Stomach (tissue), 4 donors: ENCODE data around the gene OBSCN.

Experiments used
- EP300 ChIP-seq: sonication (generic); formaldehyde crosslinking; IDR thresholded peaks from one replicate; pipeline ENCODE4 v1.6.1; 2017; ENCODE audit warnings: antibody characterized with exemption
- POLR2A ChIP-seq, 4 donors: fragments of 450-650 bp; IDR thresholded peaks; one replicate each; pipeline ENCODE4 v1.6.1; 2016; ENCODE audit warnings: antibody characterized with exemption in 4 of 4, control low read depth in 2 of 4, mild to moderate bottlenecking in 1 of 4, moderate library complexity in 1 of 4
- TF ChIP-seq, protein P1 (sequence below), 7 experiments: fragments of 450-650 bp in 4 of 7; fragments of 200-600 bp in 3 of 7; sonication (generic) in 3 of 7; IDR thresholded peaks; one replicate each; pipeline ENCODE4 v1.5.1; 2016 to 2019; ENCODE audit warnings: antibody characterized with exemption in 7 of 7, control low read depth in 2 of 7, mild to moderate bottlenecking in 1 of 7

DNA sequence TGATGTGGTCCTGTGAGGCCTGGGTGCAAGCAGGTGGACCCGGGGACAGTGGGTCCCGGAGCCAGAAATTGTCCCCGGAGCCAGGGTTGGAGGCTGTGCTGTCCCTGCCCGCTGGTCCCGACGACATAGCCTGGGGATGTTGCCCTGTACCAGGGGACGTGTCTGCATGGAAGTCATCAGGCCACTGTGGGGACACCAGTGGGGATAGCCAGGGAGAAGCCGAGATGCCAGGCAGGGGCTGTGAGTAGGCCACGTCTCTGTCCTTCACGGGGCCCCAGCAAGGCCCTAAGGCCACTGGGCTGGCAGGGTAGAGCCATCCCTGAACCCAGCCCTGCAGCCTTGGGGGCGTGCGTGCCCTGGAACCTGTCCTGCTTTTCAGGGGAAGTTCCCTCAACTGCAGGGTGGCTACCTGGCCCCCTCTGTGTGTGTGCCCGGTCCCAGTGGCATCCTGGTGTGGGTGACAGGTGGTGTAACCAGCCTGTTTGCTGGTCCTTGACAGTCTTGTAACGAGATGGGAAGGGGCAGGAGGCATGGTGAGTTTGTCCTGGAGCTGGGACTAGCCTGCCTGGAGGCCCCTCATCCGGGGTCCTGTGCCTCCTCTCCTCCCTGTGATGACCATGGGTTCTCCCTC, 73.2 kb downstream of the OBSCN start:
- TF ChIP-seq, protein P1, sequence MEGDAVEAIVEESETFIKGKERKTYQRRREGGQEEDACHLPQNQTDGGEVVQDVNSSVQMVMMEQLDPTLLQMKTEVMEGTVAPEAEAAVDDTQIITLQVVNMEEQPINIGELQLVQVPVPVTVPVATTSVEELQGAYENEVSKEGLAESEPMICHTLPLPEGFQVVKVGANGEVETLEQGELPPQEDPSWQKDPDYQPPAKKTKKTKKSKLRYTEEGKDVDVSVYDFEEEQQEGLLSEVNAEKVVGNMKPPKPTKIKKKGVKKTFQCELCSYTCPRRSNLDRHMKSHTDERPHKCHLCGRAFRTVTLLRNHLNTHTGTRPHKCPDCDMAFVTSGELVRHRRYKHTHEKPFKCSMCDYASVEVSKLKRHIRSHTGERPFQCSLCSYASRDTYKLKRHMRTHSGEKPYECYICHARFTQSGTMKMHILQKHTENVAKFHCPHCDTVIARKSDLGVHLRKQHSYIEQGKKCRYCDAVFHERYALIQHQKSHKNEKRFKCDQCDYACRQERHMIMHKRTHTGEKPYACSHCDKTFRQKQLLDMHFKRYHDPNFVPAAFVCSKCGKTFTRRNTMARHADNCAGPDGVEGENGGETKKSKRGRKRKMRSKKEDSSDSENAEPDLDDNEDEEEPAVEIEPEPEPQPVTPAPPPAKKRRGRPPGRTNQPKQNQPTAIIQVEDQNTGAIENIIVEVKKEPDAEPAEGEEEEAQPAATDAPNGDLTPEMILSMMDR (IDR thresholded peaks at IDR 0.05) = no peak
- TF ChIP-seq POLR2A (IDR thresholded peaks at IDR 0.05) = no peak
- TF ChIP-seq EP300 = no peak
